ENCODE data around the gene CD300H.
A peak's percentile ranks its signal among the peaks of the same experiment; 100 is the strongest.
"Not testable (repeated sequence)": the region's sequence is repeated elsewhere in the genome, so short reads cannot be mapped to it uniquely, and the experiment has no call there.

Gene CD300H

DNA sequence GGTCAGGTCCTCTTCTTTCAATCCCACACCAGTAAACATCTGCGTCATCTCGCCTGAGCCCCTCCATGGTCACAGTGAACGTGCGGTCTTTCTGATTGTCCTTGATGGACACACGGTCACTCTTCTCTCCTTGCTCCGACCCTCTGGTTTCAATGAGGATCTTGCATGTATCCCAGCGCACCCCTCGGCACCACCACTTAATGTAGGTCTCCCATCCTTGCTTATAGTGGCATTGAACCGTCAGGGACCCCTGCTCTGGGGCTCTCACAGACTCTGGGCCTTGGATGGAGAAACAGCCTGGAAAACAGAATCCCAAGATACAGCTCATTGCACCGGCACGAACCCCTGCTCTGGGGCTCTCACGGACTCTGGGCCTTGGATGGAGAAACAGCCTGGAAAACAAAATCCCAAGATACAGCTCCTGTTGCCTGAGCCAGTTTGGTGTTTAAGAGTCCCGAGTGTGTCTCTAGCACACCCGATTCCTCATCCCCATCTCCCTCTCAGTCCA is 41.5 kb downstream of the CD300H start:
- DNase-seq = no peak

DNA sequence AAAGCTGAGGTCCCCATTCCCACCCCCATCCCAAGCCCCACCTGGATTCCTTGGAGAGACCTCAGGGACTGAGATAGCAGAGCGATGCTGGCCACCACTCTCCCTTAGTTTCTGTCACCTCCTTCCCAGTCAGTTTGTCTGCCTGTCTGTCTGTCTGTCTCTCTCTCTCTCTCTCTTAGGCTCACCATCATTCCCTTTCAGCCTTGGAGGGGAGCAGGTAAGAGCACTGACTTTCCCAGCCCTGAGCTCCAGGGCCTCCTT is 41.9 kb downstream of the CD300H start:
- DNase-seq = no peak

DNA sequence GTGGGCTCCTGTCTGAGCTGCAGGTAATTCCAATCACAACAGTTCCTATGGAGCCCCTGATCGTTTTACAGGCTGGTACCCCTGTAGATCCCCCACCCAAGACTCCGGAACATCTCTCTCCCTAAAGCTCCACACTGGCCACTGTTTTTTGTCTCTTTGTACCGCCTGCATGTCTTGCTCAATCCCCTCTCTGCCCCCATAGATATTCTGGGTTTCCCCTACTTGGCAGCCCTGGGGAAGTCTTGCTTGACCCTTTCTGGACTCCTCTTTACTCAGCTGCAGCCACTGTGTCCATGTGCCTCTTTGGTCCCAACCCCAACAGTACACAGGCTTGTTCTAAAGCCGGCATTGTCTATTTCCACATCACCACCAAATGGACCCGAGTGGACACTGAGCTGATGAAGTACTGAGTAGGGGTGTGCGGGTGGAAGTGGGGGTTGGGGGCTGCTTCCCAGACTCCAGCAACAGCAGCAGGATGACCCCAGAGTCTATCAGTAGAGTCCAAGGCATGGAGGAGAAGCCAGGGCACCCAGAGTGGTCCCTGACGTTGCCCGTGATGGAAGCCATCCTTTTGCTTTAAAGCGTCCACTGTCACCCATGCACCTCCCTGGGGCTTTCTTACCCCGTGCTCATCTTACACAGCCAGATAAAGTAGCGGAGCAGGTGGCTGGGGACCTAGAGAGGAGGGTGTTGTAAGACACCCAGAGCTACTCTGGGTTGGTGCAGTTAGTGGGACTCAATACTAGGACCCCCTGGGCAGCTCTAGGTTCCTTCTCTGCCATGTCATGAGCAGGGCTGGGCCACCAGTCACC is 42.5 kb downstream of the CD300H start:
- peak; percentile 74 to 81 (median 75) for DNase-seq

DNA sequence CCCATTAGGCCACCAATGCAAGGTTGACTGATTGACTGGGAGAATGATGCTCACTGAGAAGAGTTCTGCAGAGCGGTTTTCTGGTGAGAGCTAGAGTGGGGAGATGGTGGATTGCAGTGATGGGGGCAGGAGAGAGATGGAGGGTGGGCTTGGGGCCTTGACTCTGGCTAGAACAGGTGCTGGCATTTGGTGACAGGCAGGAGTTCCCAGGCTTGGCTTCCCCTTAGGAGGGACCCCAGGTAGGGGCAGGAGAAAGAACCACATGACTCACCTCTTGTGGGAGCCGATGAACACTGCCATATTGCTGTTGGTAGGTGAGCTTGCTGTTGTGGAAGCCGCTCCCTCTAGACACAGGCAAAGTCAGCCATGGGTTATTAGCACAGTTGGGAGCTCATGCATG is 44.0 kb downstream of the CD300H start:
- no peak for DNase-seq

DNA sequence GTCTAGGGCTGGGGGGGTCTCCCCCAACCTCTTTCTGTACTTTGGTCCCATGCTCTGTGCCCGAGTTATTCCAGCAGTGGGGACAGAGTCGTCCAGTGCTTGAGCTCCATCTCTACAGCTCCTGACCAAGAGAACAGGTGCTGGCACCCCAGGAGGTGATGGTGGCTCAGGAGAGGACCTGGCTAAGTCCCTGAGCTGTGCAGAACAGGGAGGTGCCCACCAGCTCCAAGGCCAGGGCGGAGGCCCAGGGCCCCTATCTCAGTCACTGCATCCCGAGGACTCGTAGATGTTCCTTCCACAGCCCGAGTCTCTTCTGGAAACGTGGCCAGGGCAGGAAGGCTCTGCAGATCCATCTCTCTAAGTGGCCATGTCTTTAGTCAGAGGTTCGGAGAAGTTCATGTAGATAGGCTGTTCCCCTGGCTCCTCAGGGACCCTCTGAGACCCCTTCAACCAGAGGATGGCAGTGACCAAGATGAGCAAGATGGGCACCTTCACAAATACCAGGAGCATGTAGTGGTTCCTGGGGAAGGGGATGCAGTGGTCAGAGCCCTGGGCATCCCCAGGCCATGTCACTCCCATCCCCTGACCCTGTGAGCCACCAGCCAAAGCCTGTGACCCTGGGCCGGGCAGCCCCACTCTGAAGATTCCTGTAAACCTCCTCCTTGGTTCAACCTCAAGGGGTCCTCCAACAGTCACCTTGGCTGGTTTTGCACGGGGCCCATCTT is 44.8 kb downstream of the CD300H start:
- DNase-seq = no peak

DNA sequence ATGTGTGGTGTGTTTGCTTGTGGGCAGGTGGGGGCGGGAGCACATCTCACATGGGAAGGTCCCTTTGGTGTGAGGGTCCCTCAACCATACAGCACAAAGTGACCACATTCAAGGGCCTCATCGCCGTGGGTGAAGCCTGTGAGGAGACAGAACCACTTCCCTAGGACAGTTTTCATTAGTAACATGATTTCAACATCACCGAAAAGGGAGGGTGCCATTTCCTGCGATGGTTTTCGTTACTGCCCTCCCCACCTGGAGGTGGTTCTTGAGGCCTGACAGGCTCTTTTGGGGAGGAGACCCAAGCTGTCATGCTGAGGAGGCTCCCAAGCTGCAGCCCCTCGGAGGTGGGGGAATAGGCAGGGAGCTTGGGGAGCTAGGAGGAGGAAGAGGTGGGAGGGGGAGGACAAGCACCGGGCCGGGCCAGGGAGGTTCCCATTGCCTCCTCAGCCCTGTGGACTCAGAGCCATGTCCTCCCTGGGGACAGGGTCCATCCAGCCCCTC is 45.6 kb downstream of the CD300H start:
- peak; percentile 84 to 88 (median 87) for DNase-seq

DNA sequence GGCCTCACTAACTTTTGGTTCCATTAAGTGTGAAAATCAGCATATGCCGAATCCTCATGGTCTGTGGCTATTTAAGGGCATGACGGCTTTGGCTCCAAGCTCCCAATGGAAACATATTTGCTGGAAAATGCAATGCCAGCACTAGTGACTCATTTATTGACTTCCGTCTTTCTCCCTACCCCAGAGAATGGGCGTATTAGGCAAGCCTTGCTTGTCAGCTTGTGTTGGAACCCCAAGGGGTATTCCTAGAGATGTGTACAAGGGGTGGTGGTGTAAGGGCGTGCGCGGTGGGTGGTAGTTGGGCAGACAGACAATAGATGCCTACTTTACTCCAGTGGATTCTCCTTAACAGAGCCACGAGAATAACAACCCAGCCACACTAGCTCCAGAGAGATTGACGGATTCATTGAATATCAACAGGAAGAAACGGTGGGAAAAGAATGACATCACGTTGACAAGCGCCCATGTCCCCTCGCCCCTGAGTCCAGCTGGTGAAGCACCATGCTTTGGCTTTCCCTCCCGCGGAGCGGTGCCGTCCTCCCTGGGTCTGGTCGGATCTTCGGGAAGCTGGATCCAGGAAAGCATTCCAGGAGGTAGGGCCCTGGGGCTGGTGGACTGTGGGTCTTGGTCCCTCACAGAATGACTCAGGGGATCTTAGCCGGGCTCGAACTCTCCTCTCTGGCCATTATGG is 46.4 kb downstream of the CD300H start:
- peak; percentile 94 to 99 (median 97) for DNase-seq

DNA sequence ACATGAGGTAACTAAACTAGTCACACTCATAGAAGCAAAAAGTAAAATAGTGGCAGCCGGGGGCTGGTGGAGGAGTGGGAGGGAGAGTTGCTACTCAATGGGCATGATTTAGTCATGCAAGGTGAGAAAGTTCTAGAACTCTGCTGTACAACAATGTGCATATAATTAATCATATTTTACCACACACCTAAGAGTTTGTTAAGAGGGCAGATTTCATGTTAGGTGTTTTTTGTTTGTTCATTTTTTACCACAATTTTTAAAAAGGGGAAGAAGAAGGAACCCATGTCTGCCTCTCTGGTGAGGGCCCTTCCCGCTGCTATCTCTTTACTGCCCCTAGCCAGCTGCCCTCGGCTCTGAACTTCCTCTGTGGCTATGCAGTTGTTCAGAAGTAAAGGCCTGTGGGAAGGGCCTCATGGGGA is 47.3 kb downstream of the CD300H start:
- peak; percentile 65 to 75 (median 66) for DNase-seq

DNA sequence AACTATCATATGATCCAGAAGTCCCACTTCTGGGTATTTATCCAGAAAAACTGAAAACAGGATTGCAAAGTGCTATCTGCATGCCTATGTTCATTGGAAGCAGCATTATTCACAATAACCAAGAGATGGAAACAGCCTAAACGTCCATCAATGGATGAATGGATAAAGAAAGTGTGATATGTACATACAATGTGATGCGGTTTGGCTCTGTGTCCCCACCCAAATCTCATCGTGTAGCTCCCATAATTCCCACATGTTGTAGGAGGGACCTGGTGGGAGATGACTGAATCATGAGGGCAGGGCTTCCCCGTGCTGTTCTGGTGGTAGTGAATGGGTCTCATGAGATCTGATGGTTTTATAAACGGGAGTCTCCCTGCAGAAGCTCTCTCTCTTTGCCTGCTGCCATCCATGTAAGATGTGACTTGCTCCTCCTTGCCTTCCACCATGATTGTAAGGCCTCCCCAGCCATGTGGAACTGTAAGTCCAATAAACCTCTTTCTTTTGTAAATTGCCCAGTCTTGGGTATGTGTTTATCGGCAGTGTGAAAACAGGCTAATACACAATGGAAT is 48.8 kb downstream of the CD300H start:
- not testable (repeated sequence) for DNase-seq

DNA sequence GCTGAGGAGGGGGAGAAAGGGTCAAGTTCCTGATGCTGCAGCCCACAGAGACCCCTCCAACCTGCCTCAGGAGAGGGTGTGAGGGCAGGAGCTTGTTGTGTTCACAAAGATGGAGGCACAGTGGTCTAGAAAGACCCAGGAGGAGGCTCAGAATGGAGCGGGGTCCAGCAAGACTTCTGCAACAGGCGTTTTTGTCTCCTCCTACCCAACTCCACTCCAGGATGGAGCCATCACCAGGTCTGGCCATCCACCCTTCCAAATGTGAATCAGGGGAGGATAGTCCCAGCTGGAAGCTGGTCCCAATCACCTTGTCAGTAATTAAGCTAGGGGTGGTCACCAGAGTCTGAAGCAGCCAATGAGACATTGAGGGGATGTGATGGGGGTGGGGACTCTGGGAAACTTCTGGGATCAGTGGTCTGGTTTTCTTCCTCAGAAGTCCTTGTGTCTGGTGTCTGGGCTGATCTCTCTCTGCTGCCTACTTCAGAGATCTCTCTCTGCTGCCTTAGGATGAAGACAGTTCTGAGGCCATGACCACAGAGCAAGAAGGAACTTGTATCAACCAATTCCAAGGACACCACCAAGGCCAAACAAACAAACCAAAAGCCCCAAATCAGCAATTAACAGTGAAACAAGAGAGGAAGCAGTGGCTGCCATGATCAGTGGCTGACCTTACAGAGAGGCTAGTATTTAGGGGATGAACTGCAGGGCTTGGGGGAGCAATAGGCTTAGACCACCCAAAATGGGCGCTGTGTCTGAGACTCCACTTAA is 50.6 kb downstream of the CD300H start:
- DNase-seq = peak in 2 of 3 donors; percentile 24 to 39

DNA sequence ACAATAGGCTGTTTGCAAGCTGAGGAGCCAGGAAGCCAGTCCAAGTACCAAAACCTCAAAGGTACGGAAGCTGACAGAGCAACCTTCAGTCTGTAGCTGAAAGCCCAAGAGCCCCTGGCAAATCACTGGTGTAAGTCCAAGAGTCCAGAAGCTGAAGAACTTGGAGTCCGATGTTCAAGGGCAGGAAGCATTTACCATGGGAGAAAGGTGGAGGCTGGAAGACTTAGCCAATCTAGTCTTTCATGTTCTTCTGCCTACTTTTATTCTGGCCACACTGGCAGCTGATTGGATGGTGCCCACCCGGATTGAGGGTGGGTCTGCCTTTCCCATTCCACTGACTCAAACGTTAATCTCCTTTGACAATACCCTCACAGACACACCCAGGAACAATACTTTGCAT is 51.4 kb downstream of the CD300H start:
- DNase-seq = no peak

DNA sequence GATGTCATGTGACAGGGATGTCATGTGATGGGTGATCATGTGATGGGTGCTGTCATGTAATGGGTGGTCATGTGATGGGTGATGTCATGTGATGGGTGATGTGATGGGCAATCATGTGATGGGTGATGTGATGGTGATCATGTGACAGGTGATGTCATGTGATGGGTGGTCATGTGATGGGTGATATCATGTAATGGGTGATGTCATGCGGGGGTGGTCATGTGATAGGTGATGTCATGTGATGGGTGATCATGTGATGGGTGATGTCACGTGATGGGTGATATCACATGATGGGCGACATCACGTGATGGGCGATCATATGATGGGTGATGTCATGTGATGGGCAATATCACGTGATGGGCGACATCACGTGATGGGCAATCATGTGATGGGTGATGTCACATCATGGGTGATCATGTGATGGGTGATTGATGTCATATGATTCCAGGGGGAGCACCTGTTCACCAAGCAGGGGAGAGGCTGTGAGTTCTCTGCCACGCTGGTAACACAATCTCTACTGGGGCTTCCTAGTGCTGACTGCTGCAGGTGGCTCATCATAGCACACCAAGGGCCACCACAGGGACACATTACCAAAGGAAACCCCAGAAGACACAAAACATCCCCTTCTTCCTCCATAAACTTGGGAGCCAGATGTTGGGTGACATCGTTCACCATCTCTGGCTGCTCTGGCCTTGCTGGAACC is 52.5 kb downstream of the CD300H start:
- peak; percentile 35 to 69 (median 57) for DNase-seq

DNA sequence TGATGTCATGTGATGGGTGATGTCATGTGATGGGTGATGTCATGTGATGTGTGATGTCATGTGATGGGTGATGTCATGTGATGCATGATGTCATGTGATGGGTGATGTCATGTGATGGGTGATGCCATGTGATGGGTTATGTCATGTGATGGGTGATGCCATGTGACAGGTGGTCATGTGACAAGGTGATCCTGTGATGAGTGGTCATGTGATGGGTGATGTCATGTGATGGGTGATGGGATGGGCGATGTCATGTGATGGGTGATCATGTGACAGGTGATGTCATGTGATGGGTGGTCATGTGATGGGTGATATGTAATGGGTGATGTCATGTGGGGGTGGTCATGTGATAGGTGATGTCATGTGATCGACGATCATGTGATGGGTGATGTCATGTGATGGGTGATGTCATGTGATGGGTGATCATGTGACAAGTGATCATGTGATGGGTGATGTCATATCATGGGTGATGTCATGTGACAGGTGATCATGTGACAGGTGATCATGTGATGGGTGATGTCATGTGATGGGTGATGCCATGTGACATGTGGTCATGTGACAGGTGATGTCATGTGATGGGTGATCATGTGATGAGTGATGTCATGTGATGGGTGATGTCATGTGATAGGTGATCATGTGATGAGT is 53.2 kb downstream of the CD300H start:
- peak; percentile 50 to 68 (median 59) for DNase-seq

DNA sequence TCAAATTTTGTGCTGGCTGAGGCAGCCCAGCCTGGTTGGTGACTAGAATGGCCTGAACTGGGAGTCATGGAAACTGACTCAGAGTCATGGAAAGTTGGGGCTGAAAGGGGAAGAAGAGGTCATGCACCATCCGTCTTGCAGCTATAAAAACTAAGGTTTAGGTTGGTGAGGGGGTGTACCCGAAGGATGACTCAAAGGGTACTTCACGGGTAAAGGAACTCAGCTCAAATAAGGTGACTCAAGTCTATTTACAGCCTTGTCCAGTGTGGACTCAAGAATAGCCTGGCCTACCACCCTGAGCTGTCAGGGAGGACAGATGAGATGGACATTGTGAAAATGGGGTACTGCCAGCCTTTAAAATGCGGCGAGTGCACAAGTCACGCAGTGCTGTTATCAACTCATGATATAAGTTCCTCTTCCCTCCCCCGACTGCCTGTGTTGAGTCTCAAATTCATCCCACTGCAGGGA is 54.7 kb downstream of the CD300H start:
- DNase-seq = peak; percentile 94 to 99 (median 97)

DNA sequence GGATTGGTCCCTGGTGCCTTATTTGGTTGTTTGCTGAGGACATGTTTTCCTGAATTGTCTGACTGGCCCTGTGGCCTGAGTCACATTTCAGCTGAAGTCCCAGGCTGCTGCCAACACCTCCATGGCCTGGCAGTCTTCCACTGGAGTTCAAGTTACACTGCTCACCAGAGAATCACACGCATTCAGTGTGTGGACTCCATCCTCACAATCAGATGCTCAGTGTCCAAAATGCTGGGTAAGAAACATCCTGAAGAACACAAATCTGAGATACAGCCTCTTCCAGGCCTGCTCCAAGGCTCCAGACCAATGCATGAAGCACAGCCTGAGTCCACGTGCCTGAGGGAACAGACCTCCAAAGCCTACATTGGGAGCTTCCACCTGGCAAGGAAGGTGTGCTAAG is 55.3 kb downstream of the CD300H start:
- peak; percentile 54 to 66 (median 64) for DNase-seq

Data from suppressor macrophage treated with lipopolysaccharide for 1 hour (primary cell).